Stimulated activated CD8-positive, alpha-beta memory T cell treated with anti-CD3 and anti-CD28 coated beads, Interleukin-12 subunit alpha, Interleukin-12 subunit beta, amount 100 ng/mL, for 1 hour (primary cell): ENCODE data around the gene VPS33B.
"Not testable (repeated sequence)": the region's sequence is repeated elsewhere in the genome, so short reads cannot be mapped to it uniquely, and the experiment has no call there.

Source experiments
- DNase-seq: peaks from one replicate; pipeline ENCODE4 v3.0.0-alpha.2; 2020; ENCODE audit warnings: low read depth

VPS33B gene

GRCh38 chr15:91022075-91022831 is at the start of gene VPS33B:
Gene VPS33B (minus strand): TSS chr15:91022594. CDS start chr15:91022249, 345 bp downstream.
- DNase-seq = peak; percentile 59

GRCh38 chr15:91072161-91072560 is 49.8 kb upstream of the VPS33B start:
- DNase-seq = no peak

GRCh38 chr15:91070872-91071271 is 48.5 kb upstream of the VPS33B start:
- no peak for DNase-seq

- no peak for DNase-seq
These were observed 46.6 kb upstream of the VPS33B start for GRCh38 chr15:91068966-91069365.

- no peak for DNase-seq
These were observed 46.0 kb upstream of the VPS33B start for GRCh38 chr15:91068436-91068835.

- DNase-seq = no peak
These were observed 44.6 kb upstream of the VPS33B start for GRCh38 chr15:91067036-91067435.

- no peak for DNase-seq
These were observed 43.1 kb upstream of the VPS33B start for GRCh38 chr15:91065505-91065904.

GRCh38 chr15:91061997-91062396 is 39.6 kb upstream of the VPS33B start:
- no peak for DNase-seq

- DNase-seq = no peak
These were observed 38.8 kb upstream of the VPS33B start for GRCh38 chr15:91061230-91061629.

GRCh38 chr15:91055548-91056331 is 33.3 kb upstream of the VPS33B start:
- no peak for DNase-seq

GRCh38 chr15:91054816-91055215 is 32.4 kb upstream of the VPS33B start:
- no peak for DNase-seq

GRCh38 chr15:91051248-91051647 is 28.9 kb upstream of the VPS33B start:
- no peak for DNase-seq

- DNase-seq = no peak
These were observed 27.7 kb upstream of the VPS33B start for GRCh38 chr15:91050128-91050455.

- peak; percentile 18 for DNase-seq
These were observed 27.2 kb upstream of the VPS33B start for GRCh38 chr15:91049378-91050127.

- no peak for DNase-seq
These were observed 25.3 kb upstream of the VPS33B start for GRCh38 chr15:91047545-91048199.

GRCh38 chr15:91046056-91046455 is 23.7 kb upstream of the VPS33B start:
- DNase-seq = not testable (repeated sequence)

- DNase-seq = no peak
These were observed 22.7 kb upstream of the VPS33B start for GRCh38 chr15:91045065-91045464.

GRCh38 chr15:91043202-91043874 is 20.9 kb upstream of the VPS33B start:
- DNase-seq = no peak

- no peak for DNase-seq
These were observed 18.5 kb upstream of the VPS33B start for GRCh38 chr15:91040856-91041255.

GRCh38 chr15:91039996-91040395 is 17.6 kb upstream of the VPS33B start:
- no peak for DNase-seq

- peak; percentile 29 for DNase-seq
These were observed 10.8 kb upstream of the VPS33B start for GRCh38 chr15:91032919-91033803.
